Ovary (tissue), 3 donors: ENCODE data around the gene TAC4.

ENCODE experiments used
- EP300 ChIP-seq: sonication (generic); formaldehyde crosslinking; IDR thresholded peaks from one replicate; pipeline ENCODE4 v1.6.1; 2017; ENCODE audit warnings: antibody characterized with exemption
- POLR2A ChIP-seq: fragments of 450-650 bp; IDR thresholded peaks from one replicate; pipeline ENCODE4 v1.6.1; 2017; ENCODE audit warnings: antibody characterized with exemption, mild to moderate bottlenecking, moderate library complexity
- TF ChIP-seq, protein P1 (sequence below), 3 donors: fragments of 450-650 bp in 2 of 3; fragments of 200-600 bp in 1 of 3; IDR thresholded peaks; one replicate each; pipeline versions ENCODE4 v1.5.1 to v1.8.0; 2016 to 2022; ENCODE audit warnings: antibody characterized with exemption in 3 of 3, mild to moderate bottlenecking in 1 of 3
- donor health status: DM: no; HTN: no; CAD: no.

DNA sequence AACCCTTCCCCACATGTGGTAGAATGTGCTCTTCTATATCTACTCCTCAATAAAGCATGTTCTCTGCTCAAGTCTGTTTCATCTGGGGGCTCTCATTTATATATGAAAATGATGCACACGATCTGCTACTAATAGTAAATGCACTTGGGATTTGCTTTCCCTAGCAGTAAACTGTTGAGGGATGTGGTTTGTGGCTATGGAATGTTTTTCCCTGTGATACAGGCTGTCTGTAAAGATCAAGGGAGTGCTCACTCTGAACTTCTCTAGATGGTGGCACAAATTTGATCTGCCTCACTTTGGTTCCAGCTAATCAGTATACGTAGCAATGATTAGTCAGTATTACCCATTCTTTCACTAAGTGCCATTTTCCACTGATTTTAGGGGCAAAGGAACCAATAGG, 18.8 kb downstream of the TAC4 start:
- TF ChIP-seq, protein P1, sequence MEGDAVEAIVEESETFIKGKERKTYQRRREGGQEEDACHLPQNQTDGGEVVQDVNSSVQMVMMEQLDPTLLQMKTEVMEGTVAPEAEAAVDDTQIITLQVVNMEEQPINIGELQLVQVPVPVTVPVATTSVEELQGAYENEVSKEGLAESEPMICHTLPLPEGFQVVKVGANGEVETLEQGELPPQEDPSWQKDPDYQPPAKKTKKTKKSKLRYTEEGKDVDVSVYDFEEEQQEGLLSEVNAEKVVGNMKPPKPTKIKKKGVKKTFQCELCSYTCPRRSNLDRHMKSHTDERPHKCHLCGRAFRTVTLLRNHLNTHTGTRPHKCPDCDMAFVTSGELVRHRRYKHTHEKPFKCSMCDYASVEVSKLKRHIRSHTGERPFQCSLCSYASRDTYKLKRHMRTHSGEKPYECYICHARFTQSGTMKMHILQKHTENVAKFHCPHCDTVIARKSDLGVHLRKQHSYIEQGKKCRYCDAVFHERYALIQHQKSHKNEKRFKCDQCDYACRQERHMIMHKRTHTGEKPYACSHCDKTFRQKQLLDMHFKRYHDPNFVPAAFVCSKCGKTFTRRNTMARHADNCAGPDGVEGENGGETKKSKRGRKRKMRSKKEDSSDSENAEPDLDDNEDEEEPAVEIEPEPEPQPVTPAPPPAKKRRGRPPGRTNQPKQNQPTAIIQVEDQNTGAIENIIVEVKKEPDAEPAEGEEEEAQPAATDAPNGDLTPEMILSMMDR (IDR thresholded peaks at IDR 0.05) = no peak
- TF ChIP-seq EP300 (no peak), POLR2A (no peak)
